H1 (cell line): ENCODE measurements around the gene PSPH. TPM values are rescaled to one million over a fixed set of nuclear protein-coding genes. Genes with fewer than 3 reads are reported as not detected.

ENCODE experiments used
- CTCF ChIA-PET: fragments of 300-600 bp; sonication (Branson Sonifier 250); formaldehyde crosslinking; loops from one replicate; lab custom pipeline; 2021; ENCODE audit not compliant: partially characterized antibody; lab: Charles Lee
- POLR2A ChIA-PET: fragments of 300-600 bp; sonication (Branson Sonifier 250); formaldehyde crosslinking; loops from one replicate; lab custom pipeline; 2021; ENCODE audit warnings: inconsistent platforms; ENCODE audit not compliant: partially characterized antibody; lab: Charles Lee
- DNase-seq, 2 experiments: peaks; one replicate each; pipeline versions ENCODE4 v3.0.0 to v3.0.0-alpha.2; 2010 to 2022; ENCODE audit warnings: low spot score in 2 of 2, low read depth in 1 of 2, mixed read lengths in 1 of 2
- FAIRE-seq: peaks from 2 replicates; lab custom pipeline; 2011; peaks lifted over from hg19 to GRCh38; lab: Jason Lieb, UNC
- H2AFZ ChIP-seq: 2 replicates; pipeline ENCODE4 v1.8.1; 2012; ENCODE audit warnings: low read length, inconsistent platforms
- H2AK5ac ChIP-seq: 2 replicates; pipeline ENCODE4 v1.6.1; 2013; ENCODE audit warnings: low read depth, low read length
- H2BK120ac ChIP-seq: replicated peaks from 2 replicates; pipeline ENCODE3; 2013; ENCODE audit warnings: low read depth, low read length, inconsistent platforms
- H2BK12ac ChIP-seq: 2 replicates; pipeline ENCODE4 v1.6.1; 2013; ENCODE audit warnings: low read depth, low read length
- H2BK15ac ChIP-seq: 2 replicates; pipeline ENCODE4 v1.6.1; 2013; ENCODE audit warnings: low read length
- H2BK20ac ChIP-seq: 2 replicates; pipeline ENCODE4 v1.6.1; 2013; ENCODE audit warnings: low read length
- H2BK5ac ChIP-seq: 2 replicates; pipeline ENCODE4 v1.6.1; 2013; ENCODE audit warnings: low read depth, low read length
- H3K14ac ChIP-seq: 2 replicates; pipeline ENCODE4 v1.6.1; 2013; ENCODE audit warnings: inconsistent platforms; ENCODE audit not compliant: insufficient read length
- H3K18ac ChIP-seq: 2 replicates; pipeline ENCODE4 v1.6.1; 2013; ENCODE audit warnings: low read length; ENCODE audit errors: extremely low read depth
- H3K23ac ChIP-seq: 2 replicates; pipeline ENCODE4 v1.6.1; 2013; ENCODE audit warnings: inconsistent platforms; ENCODE audit not compliant: insufficient read length
- H3K23me2 ChIP-seq: 2 replicates; pipeline ENCODE4 v1.6.1; 2013; ENCODE audit warnings: low read depth, low read length
- H3K27ac ChIP-seq: 2 replicates; pipeline ENCODE4 v1.6.1; 2011; ENCODE audit warnings: low read depth, low read length, inconsistent platforms
- H3K27me3 ChIP-seq, 4 experiments: replicated peaks in 1 of 4; 1 replicate in 1 of 4; 2 replicates in 3 of 4; pipeline versions ENCODE4 v1.6.1 to v1.8.1; 2011 to 2013; ENCODE audit warnings: low read length in 3 of 4, mild to moderate bottlenecking in 3 of 4, inconsistent platforms in 2 of 4, mixed read lengths in 2 of 4, moderate library complexity in 1 of 4; ENCODE audit not compliant: control insufficient read depth in 3 of 4, insufficient read depth in 3 of 4; ENCODE audit errors: extremely low read depth in 1 of 4
- H3K36me3 ChIP-seq, 4 experiments: 2 replicates each; pipeline versions ENCODE4 v1.6.1 to v1.8.1; 2011 to 2013; ENCODE audit warnings: mild to moderate bottlenecking in 4 of 4, low read length in 3 of 4, moderate library complexity in 2 of 4, control low read depth in 1 of 4, inconsistent platforms in 1 of 4; ENCODE audit not compliant: insufficient read depth in 4 of 4, control insufficient read depth in 2 of 4
- H3K4ac ChIP-seq: replicated peaks from 2 replicates; pipeline ENCODE3; 2013; ENCODE audit warnings: low read length, low read depth, mixed read lengths, inconsistent platforms; ENCODE audit not compliant: insufficient read length
- H3K4me1 ChIP-seq, 4 experiments: replicated peaks in 1 of 4; 1 replicate in 1 of 4; 2 replicates in 3 of 4; pipeline versions ENCODE4 v1.6.1 to v1.8.1; 2011 to 2013; ENCODE audit warnings: low read length in 3 of 4, inconsistent platforms in 2 of 4, mixed read lengths in 1 of 4; ENCODE audit not compliant: insufficient read depth in 4 of 4, control insufficient read depth in 3 of 4
- H3K4me2 ChIP-seq, 2 experiments: 2 replicates each; pipeline versions ENCODE4 v1.6.1 to v1.8.1; 2011 to 2013; ENCODE audit warnings: low read depth in 2 of 2, low read length in 2 of 2, control low read depth in 1 of 2, inconsistent platforms in 1 of 2, mild to moderate bottlenecking in 1 of 2; ENCODE audit not compliant: insufficient read depth in 1 of 2
- H3K4me3 ChIP-seq, 4 experiments: fragments of 200-600, 300-600 bp in 1 of 4; sonication (generic), shearing (Covaris generic), sonication (Bioruptor Twin) in 1 of 4; 2 replicates each; pipeline versions ENCODE4 v1.5.1 to v1.8.1; 2011 to 2016; ENCODE audit warnings: low read length in 4 of 4, low read depth in 3 of 4, control low read depth in 2 of 4, inconsistent platforms in 2 of 4, mild to moderate bottlenecking in 2 of 4, mixed read lengths in 1 of 4, moderate library complexity in 1 of 4; ENCODE audit not compliant: insufficient read depth in 2 of 4; ENCODE audit errors: extremely low read depth in 1 of 4
- H3K56ac ChIP-seq: replicated peaks from 2 replicates; pipeline ENCODE3; 2013; ENCODE audit warnings: low read depth, mild to moderate bottlenecking, mixed read lengths, low read length, inconsistent platforms; ENCODE audit not compliant: insufficient read length
- H3K79me1 ChIP-seq: 2 replicates; pipeline ENCODE4 v1.6.1; 2013; ENCODE audit warnings: low read depth, low read length, control low read depth
- H3K79me2 ChIP-seq, 2 experiments: 2 replicates each; pipeline versions ENCODE4 v1.6.1 to v1.8.1; 2012 to 2013; ENCODE audit warnings: low read length in 2 of 2, mild to moderate bottlenecking in 2 of 2, inconsistent platforms in 1 of 2; ENCODE audit not compliant: insufficient read depth in 2 of 2, control insufficient read depth in 1 of 2
- H3K9ac ChIP-seq, 4 experiments: replicated peaks in 1 of 4; 1 replicate in 1 of 4; 2 replicates in 3 of 4; pipeline versions ENCODE4 v1.6.1 to v1.8.1; 2011 to 2013; ENCODE audit warnings: low read depth in 3 of 4, low read length in 3 of 4, control low read depth in 2 of 4, mild to moderate bottlenecking in 2 of 4, moderate library complexity in 2 of 4, inconsistent platforms in 1 of 4; ENCODE audit errors: extremely low read depth in 1 of 4
- H3K9me3 ChIP-seq, 2 experiments: 2 replicates each; pipeline versions ENCODE4 v1.6.1 to v1.8.1; 2012 to 2013; ENCODE audit warnings: mild to moderate bottlenecking in 2 of 2, moderate library complexity in 2 of 2, control low read depth in 1 of 2, inconsistent platforms in 1 of 2, low read depth in 1 of 2, low read length in 1 of 2, mixed read lengths in 1 of 2; ENCODE audit not compliant: insufficient read depth in 2 of 2
- H4K20me1 ChIP-seq, 2 experiments: replicated peaks in 1 of 2; 2 replicates each; pipeline versions ENCODE3 to v1.8.1; 2011 to 2013; ENCODE audit warnings: inconsistent platforms in 2 of 2, low read length in 2 of 2, mild to moderate bottlenecking in 1 of 2; ENCODE audit not compliant: insufficient read depth in 2 of 2, control insufficient read depth in 1 of 2
- H4K5ac ChIP-seq: 2 replicates; pipeline ENCODE4 v1.6.1; 2013; ENCODE audit warnings: low read length, low read depth, mixed read lengths, inconsistent platforms; ENCODE audit not compliant: insufficient read length
- H4K8ac ChIP-seq: 2 replicates; pipeline ENCODE4 v1.8.0; 2013; ENCODE audit warnings: mild to moderate bottlenecking, moderate library complexity, low read length, inconsistent platforms; ENCODE audit not compliant: insufficient read depth; ENCODE audit errors: extremely low read depth
- H4K91ac ChIP-seq: replicated peaks from 2 replicates; pipeline ENCODE3; 2013; ENCODE audit warnings: low read length, mixed read lengths, inconsistent platforms; ENCODE audit not compliant: insufficient read length
- ATF3 ChIP-seq: IDR thresholded peaks from 2 replicates; pipeline ENCODE4 v1.6.1; 2011; ENCODE audit warnings: low read depth, mild to moderate bottlenecking, low read length; ENCODE audit not compliant: insufficient read depth
- BACH1 ChIP-seq: IDR thresholded peaks from 2 replicates; pipeline ENCODE4 v1.6.1; 2012; ENCODE audit warnings: low read length, improper control_type of control experiment
- CBX8 ChIP-seq: fragments of 300-800, 300-1000 bp; sonication (generic); IDR thresholded peaks from 2 replicates; pipeline ENCODE4 v1.7.1; 2016; ENCODE audit warnings: low read depth, low read length, borderline replicate concordance
- GTF2F1 ChIP-seq: IDR thresholded peaks from 2 replicates; pipeline ENCODE4 v1.6.1; 2012; ENCODE audit warnings: low read depth, low read length, improper control_type of control experiment, borderline replicate concordance
- KDM1A ChIP-seq: fragments of 200-600, 300-600 bp; sonication (generic); IDR thresholded peaks from 2 replicates; pipeline ENCODE4 v1.7.1; 2016; ENCODE audit warnings: mild to moderate bottlenecking, low read length, borderline replicate concordance
- KDM4A ChIP-seq: IDR thresholded peaks from one replicate; pipeline ENCODE4 v1.7.1; 2012; ENCODE audit warnings: low read depth, mild to moderate bottlenecking, moderate library complexity, low read length, inconsistent platforms; ENCODE audit not compliant: severe bottlenecking
- KDM5A ChIP-seq: fragments of 200-600 bp; IDR thresholded peaks from 2 replicates; pipeline ENCODE4 v1.7.1; 2012; ENCODE audit warnings: mild to moderate bottlenecking, low read length, inconsistent platforms, mixed read lengths
- RAD21 ChIP-seq, 2 experiments: IDR thresholded peaks in 1 of 2; conservative IDR thresholded peaks in 1 of 2; 2 replicates each; pipeline ENCODE4 v1.6.1; 2011; ENCODE audit warnings: low read depth in 2 of 2, low read length in 2 of 2, improper control_type of control experiment in 1 of 2, inconsistent platforms in 1 of 2, mild to moderate bottlenecking in 1 of 2, moderate library complexity in 1 of 2
- RNF2 ChIP-seq: fragments of 200-900, 300-1000 bp; sonication (generic); IDR thresholded peaks from 2 replicates; pipeline ENCODE4 v1.7.1; 2016; ENCODE audit warnings: borderline replicate concordance, low read depth, mild to moderate bottlenecking, antibody characterized with exemption, low read length; ENCODE audit not compliant: poor library complexity, severe bottlenecking; ENCODE audit errors: missing control alignments
- RXRA ChIP-seq: IDR thresholded peaks from 2 replicates; pipeline ENCODE4 v1.6.1; 2011; ENCODE audit warnings: low read depth, mild to moderate bottlenecking, low read length, moderate library complexity; ENCODE audit not compliant: insufficient read depth
- SAP30 ChIP-seq: fragments of 300-600 bp; sonication (generic); IDR thresholded peaks from 2 replicates; pipeline ENCODE4 v1.7.1; 2012; ENCODE audit warnings: low read length, moderate library complexity, mild to moderate bottlenecking, inconsistent platforms; ENCODE audit not compliant: insufficient read depth, insufficient replicate concordance
- TBP ChIP-seq: IDR thresholded peaks from 2 replicates; pipeline ENCODE4 v1.6.1; 2011; ENCODE audit warnings: low read depth, low read length, improper control_type of control experiment
- WGBS, 2 experiments: shearing (Covaris generic) in 1 of 2; methylation state at CpG; one replicate each; pipeline versions ENCODE4 v1.1.6 to v1.1.7; 2013 to 2015; ENCODE audit warnings: low lambda C conversion rate in 2 of 2, mixed read lengths in 2 of 2, inconsistent platforms in 1 of 2, low coverage in 1 of 2, missing lambda C conversion rate in 1 of 2; ENCODE audit not compliant: insufficient replicate concordance in 2 of 2, insufficient coverage in 1 of 2, insufficient read length in 1 of 2; ENCODE audit errors: extremely low coverage in 1 of 2, missing lambda C conversion rate in 1 of 2; 5-methylcytosine and 5-hydroxymethylcytosine counted together
- polyA plus RNA-seq, 7 experiments: library from polyadenylated mRNA; depleted of rRNA in 3 of 7; stranded (reverse) in 5 of 7; unstranded in 2 of 7; fragments of >200 nt in 5 of 7; fragments of 200-250 nt in 2 of 7; gene quantifications; 1 replicate in 5 of 7; 2 replicates in 1 of 7; 4 replicates in 1 of 7; pipeline versions ENCODE4 v1.2.1 to v1.2.3, GENCODE V29; 2011 to 2013; ENCODE audit warnings: missing spikeins in 2 of 7, mixed read lengths in 2 of 7
- total RNA-seq: library from RNA; stranded (reverse); fragmentation: NEBNext Ultra II Directional; extraction: Animal tissue kit (Norgen Biotek cat#: 25700); gene quantifications from 2 replicates; pipeline ENCODE4 v1.2.1, GENCODE V29; 2021

PSPH gene
- total and polyA plus RNA-seq, 2 of the 8 experiments (the other 6 are each of a cell fraction or from before 2014, with no cell fraction given): 31.0 to 64.8 TPM

- no peak for DNase-seq
- no peak overlapping the region for H2BK15ac ChIP-seq
- H3K9ac ChIP-seq: no peak overlapping the region
- no peak overlapping the region for H2AK5ac ChIP-seq
- H3K23me2 ChIP-seq: no peaks in the 10 kb centered on the region
- FAIRE-seq: no peak
- POLR2A ChIA-PET: interaction anchor here (1.0 to 1.5 kb wide), 4 partner anchors 9 to 36 kb away, joined by 3 to 5 read pairs (median 4); partner anchors contain the start of genes CCT6A, PSPH and SUMF2
- no peak overlapping the region for H3K27ac ChIP-seq
- H2BK12ac ChIP-seq: no peak overlapping the region
- no peak overlapping the region for H3K4me3 ChIP-seq
- H4K5ac ChIP-seq: no peak overlapping the region
- no peaks in the 10 kb centered on the region; a peak in 2 of 7 replicates for H3K4me1 ChIP-seq
- no peak overlapping the region for H3K14ac ChIP-seq
- H3K23ac ChIP-seq: no peak overlapping the region
- H4K91ac ChIP-seq: no peak overlapping the region
- no peak overlapping the region for H3K18ac ChIP-seq
- H3K56ac ChIP-seq: no peak overlapping the region
- H3K4me2 ChIP-seq: no peak overlapping the region
- no peaks in the 10 kb centered on the region for H3K9me3 ChIP-seq
- H4K8ac ChIP-seq: no peak overlapping the region
- H4K20me1 ChIP-seq: peaks cover 0 to 2% of the 10 kb centered on the region in 2 experiments
- H2BK20ac ChIP-seq: no peak overlapping the region
- no peak overlapping the region for H2BK5ac ChIP-seq
- no peak overlapping the region for H2BK120ac ChIP-seq
- H3K27me3 ChIP-seq: no peaks in the 10 kb centered on the region
- no peaks in the 10 kb centered on the region for H3K36me3 ChIP-seq
- no peak overlapping the region for H3K4ac ChIP-seq
- no peak overlapping the region for H2AFZ ChIP-seq
- CTCF ChIA-PET: interaction anchor here (1.1 kb wide), 1 partner anchor 13 kb away, joined by 3 read pairs; no protein-coding TSS in a partner anchor
- H3K79me2 ChIP-seq: no peaks in the 10 kb centered on the region
- H3K79me1 ChIP-seq: no peaks in the 10 kb centered on the region
- 84% methylated on average over 15 of the region's 16 CpGs; no CpG with 5 or more reads in 1 of the 2 experiments for WGBS, 2 experiments
- no peak for TF ChIP-seq RXRA
- TF ChIP-seq KDM1A: no peak
- TF ChIP-seq TBP: no peak
- no peak for TF ChIP-seq BACH1
- no peak for TF ChIP-seq RNF2
- TF ChIP-seq RAD21 (IDR thresholded peaks at IDR 0.05 in 1 of 2, conservative IDR thresholded peaks at IDR 0.05 in 1 of 2; ENCODE audit: low read depth in 2 of 2, low read length in 2 of 2): no peak
- TF ChIP-seq KDM5A: no peak
- no peak for TF ChIP-seq GTF2F1
- no peak for TF ChIP-seq ATF3
- TF ChIP-seq KDM4A: no peak
- TF ChIP-seq SAP30: no peak
- TF ChIP-seq CBX8: no peak
Observed at GRCh38 chr7:56087445-56087844, 36.2 kb upstream of the PSPH start.
